ENCODE data around the gene COASY.
A peak's percentile ranks its signal among the peaks of the same experiment; 100 is the strongest.
"Not testable (repeated sequence)": the region's sequence is repeated elsewhere in the genome, so short reads cannot be mapped to it uniquely, and the experiment has no call there.

The COASY gene

GRCh38 chr17:42554250-42555121, 7.5 kb upstream of the COASY start:
- DNase-seq, result peak; percentile 56 to 61

DNA sequence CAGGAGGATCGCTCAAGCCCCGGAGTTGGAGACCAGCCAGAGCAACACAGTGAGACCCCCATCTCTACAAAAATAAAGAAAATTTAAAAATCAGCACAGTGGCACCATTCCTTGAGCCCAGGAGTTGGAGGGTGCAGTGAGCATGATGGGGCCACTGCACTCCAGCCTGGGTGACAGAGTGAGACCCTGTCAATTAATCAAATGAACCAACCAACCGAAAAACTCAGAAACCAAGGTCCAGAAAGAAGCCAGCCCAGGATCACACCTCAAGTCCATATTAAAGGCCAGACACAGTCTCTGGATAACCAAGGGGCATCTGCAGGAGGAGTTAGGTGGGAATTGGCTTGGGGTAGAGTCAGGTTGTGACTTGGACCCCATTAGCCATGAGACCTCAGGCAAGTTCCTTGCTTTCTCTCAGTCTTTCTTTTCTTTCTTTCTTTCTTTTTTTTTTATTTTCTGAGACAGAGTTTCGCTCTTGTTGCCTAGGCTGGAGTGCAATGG, 6.8 kb upstream of the COASY start:
- no peak for DNase-seq

DNA sequence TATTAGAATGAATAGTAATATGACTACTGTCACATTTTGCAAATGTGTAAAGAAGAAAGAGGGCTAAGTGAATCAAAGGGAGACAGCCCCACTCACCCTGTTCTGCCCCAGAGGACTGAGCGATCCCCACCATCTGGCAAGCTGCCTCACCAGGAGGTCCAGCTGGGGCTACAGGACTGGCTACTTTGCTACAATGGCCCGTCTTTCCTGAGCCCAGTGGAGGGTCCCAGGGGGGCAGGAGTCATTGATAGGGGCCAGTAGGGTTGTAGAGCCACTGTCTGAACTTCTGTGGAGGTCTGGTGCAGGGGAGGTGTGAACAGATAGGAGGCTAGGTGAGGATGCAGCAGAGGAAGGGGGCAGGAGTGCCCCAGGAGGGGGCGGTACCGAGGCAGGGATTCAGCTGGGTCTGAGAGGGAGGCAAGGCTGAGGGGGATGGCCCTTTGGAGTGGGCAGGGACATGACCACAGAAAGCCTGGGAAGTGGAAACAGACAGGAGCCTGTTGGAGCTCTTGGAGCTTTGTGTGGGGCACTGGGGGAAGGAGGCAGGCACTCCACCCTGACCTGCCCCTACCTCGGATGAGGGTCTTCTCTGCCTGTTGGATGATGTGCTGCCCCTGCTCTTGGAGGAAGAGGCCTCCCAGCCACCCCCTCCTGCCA, 5.9 kb upstream of the COASY start:
- not testable (repeated sequence) for DNase-seq

DNA sequence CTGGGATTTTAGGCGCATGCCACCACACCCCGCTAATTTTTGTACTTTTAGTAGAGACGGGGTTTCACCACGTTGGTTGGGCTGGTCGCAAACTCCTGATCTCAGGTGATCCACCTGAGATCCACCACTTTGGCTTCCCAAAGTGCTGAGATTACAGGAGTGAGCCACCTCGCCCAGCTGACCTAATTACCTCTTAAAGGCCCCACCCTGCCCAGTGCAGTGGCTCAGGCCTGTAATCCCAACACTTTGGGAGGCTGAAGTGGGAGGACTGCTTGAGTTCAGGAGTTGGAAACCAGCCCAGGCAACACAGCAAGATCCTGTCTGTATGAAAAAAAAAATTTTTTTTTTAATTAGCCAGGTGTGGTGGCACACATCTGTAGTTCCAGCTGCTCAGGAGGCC, 2.9 kb upstream of the COASY start:
- no peak for DNase-seq

GRCh38 chr17:42560246-42560645, 1.7 kb upstream of the COASY start:
- DNase-seq, result no peak

- DNase-seq, result no peak
Observed at GRCh38 chr17:42562388-42563142, 617 bp downstream of the COASY start.

- DNase-seq, result no peak
Observed at GRCh38 chr17:42563143-42563509, 1.2 kb downstream of the COASY start.

DNA sequence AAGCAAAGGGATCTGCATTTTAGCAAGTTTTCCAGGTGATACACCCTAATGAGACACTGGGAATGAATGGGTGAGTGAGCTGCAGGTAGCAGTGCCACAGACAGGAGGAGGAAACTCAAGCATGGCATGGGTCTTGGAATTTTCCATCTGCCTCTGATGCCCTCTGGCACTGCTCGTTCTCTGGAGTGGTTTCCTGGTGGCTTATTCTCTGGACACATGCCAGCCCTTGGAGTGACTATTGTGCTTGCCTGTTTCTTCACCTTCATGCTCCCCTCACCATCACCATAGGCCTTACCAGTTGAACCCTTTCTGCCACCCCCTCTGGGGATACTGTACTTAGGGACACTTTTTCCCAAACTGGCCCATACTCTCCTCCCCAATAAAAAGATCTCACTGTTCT, 1.6 kb downstream of the COASY start:
- DNase-seq, result no peak

DNA sequence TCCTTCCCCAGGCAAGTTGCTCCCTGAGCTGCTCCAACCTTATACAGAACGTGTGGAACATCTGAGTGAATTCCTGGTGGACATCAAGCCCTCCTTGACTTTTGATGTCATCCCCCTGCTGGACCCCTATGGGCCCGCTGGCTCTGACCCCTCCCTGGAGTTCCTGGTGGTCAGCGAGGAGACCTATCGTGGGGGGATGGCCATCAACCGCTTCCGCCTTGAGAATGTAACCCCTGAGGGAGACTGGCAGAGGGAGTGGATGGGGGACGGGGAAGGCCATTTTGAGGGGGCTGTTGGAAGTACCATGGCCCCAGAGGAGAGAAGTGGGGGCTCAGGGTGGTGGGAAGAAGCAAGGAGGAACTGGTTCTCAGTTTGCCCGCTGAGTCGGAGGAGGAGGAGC, 2.0 kb downstream of the COASY start:
- DNase-seq, result no peak

DNA sequence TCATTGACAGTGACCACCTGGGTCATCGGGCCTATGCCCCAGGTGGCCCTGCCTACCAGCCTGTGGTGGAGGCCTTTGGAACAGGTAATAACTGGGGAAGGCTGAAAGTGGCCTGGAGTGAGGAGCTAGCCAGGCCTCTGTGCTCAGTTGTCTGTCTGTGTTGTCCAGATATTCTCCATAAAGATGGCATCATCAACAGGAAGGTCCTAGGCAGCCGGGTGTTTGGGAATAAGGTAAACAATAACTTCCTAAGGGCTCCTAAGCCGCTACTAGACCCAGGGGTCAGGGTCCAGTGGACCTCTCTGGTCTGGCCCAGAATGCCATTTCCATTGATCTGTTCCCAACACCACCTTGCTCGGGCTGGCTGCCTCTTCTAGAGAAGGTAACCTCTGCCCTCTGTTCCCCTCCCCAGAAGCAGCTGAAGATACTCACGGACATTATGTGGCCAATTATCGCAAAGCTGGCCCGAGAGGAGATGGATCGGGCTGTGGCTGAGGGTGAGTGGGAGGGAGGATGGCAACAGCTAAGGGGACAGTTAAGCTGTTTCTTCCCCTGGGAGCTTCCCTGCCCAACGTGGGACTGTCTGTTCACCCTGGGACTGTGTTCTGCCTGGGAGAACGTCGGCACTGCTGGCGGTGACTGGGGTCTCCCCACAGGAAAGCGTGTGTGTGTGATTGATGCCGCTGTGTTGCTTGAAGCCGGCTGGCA, 3.0 kb downstream of the COASY start:
- DNase-seq, result no peak

GRCh38 chr17:42565523-42566214, 3.7 kb downstream of the COASY start:
- no peak for DNase-seq

DNA sequence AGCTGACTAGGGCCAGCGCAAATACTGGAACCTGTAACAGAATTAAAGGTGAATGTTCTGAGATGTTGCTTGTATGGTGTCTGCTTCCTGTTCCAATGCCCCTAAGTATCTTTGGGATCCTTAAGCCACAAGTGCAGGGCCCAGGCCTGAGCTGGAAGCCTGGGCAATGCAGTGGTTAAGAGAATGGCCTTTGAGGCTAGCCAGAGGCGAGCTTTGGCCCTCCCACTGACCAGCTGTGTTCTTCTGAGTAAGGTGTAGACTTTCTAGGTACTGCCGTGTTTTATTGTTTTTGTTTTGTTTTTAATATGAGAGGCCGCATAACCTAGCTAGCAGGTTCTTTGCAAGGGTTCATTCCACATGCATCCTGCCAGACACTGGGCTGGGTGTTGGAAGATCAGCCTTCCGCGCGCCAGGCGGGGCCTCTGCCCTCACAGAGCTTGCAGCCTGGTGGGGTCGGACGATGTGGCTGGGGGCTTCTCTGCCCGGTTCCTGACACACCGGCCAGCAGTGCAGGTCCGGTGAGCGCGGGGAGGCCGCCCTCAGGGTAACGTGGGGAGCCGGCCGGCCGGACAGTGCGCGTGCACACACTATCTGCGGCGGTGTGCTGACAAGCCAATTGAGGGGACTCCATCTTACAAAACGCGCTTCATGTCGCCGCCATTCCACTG, 4.4 kb downstream of the COASY start:
- no peak for DNase-seq

DNA sequence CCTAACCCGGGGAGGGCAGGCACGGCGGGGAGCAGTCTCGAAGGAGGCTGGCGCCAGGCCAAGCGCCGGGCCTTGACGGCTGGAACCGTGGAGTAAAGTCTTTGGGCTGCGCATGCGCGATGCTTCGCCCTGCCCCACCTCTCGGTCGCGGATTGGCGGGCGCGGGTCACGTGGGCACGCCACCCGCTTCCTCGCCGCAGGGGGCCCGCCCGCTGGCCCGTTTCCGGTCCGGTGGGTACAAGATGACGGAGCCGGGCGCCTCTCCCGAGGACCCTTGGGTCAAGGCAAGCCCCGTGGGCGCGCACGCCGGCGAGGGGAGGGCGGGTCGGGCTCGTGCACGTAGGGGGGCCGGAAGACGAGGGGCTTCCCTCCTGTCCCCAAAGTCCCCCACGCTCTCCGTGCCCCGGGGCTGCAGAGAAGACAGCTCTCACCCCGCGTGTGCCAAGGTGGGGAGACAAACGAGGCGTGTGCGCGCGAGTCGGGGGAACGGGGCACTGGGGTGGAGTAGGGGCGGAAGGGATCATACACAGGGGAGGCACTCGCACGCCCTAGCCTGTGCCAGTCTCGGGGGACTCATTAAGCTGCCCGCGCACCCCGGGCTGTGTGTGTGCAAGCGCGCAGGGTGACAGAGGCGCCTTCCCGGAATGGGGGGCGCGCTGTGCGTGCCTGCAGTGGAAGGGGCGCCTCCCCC, 5.1 kb downstream of the COASY start, which contains the start of gene MLX:
MLX (plus strand) TSS at position 218 of the 691 bp plus-strand sequence; CDS start at position 243, 25 bp downstream.
- peak; percentile 85 to 93 for DNase-seq

- DNase-seq, result no peak
Observed at GRCh38 chr17:42568341-42569111, 6.6 kb downstream of the COASY start.

- DNase-seq, result no peak
Observed at GRCh38 chr17:42571435-42572225, 9.7 kb downstream of the COASY start.

DNA sequence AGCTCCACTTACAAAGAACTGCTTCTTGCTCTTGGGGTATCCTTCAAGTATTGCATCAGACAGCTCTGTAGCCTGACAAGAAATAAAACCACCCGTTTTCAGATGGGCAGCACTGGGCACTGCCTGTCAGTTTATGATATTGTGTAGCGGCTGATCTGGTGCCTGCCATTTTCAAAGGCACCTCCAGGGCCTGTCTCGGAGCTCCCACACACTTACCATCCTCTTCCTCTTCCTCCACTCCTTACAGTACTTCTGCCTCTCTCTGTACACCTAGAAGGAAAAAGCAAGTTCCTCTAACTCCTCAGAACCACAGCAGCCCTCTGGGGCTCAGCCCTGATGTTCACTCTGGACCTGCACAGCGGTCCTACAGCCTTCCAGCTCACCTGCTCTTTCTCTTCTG, 11.1 kb downstream of the COASY start:
- no peak for DNase-seq

- no peak for DNase-seq
Observed at GRCh38 chr17:42574463-42574862, 12.5 kb downstream of the COASY start.

GRCh38 chr17:42577140-42577531, 15.2 kb downstream of the COASY start:
- no peak for DNase-seq

Data from activated CD4-positive, alpha-beta T cell treated with anti-CD3 and anti-CD28 coated beads for 4 hours (primary cell).